ENCODE data around the gene TMEM170B.

GRCh38 chr6:11495565-11496145 lies 41.9 kb upstream of the TMEM170B start:
- TF ChIP-seq CTCF (conservative IDR thresholded peaks at IDR 0.05; ENCODE audit: low read length) (no peak), EZH2phosphoT487 (IDR thresholded peaks at IDR 0.05; ENCODE audit: borderline replicate concordance) (no peak)

All from Loucy (cell line).